Measurements from ENCODE around the gene RNASE12.

The RNASE12 gene

DNA sequence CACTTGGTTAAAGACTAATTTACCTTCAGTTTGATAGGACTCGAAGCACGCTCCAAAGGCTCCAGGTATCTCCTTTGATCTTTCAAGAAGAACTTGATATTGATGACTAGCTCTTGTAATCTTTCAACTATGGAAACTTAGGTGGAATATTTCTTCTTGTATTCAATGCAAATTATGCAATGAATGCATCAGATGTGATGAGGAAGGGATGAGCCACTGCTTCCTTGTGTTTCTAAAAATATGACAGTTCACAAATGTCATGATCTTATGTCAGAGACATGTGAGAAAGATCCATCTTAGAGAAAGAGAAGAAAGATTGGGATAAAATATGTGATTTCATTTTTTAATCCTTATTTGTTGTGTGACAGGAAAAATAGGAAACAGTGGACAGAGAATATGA is 40.2 kb downstream of the RNASE12 start:
- H3K9me3 ChIP-seq (ENCODE audit: control insufficient read depth, insufficient read depth, low read depth, low read length) = no peaks in the 10 kb centered on the region
- no peaks in the 10 kb centered on the region for H3K36me3 ChIP-seq (ENCODE audit: control insufficient read depth in 2 of 2, insufficient read depth in 1 of 2, low read length in 2 of 2)
- no peaks in the 10 kb centered on the region for H3K4me1 ChIP-seq (ENCODE audit: control insufficient read depth, insufficient read depth, low read length)
- ChIA-PET POLR2A (no interaction called here), CTCF (interaction anchor here (0.8 kb wide), 1 partner anchor 12 kb away, joined by 3 read pairs; no protein-coding TSS in a partner anchor)
- H3K4me3 ChIP-seq (ENCODE audit: low read depth, low read length) = no peak overlapping the region
- H3K27ac ChIP-seq (ENCODE audit: extremely low read depth, low read depth, low read length) = no peak overlapping the region
- no peak for TF ChIP-seq ZNF121 (tag by site-specific recombination; IDR thresholded peaks at IDR 0.05)
- TF ChIP-seq, protein P1, sequence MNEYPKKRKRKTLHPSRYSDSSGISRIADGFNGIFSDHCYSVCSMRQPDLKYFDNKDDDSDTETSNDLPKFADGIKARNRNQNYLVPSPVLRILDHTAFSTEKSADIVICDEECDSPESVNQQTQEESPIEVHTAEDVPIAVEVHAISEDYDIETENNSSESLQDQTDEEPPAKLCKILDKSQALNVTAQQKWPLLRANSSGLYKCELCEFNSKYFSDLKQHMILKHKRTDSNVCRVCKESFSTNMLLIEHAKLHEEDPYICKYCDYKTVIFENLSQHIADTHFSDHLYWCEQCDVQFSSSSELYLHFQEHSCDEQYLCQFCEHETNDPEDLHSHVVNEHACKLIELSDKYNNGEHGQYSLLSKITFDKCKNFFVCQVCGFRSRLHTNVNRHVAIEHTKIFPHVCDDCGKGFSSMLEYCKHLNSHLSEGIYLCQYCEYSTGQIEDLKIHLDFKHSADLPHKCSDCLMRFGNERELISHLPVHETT (tag by site-specific recombination; IDR thresholded peaks at IDR 0.05) = no peak
- TF ChIP-seq KLF7 (tag by site-specific recombination; IDR thresholded peaks at IDR 0.05; ENCODE audit: borderline replicate concordance) = no peak
- no peak for TF ChIP-seq ZNF202 (tag by site-specific recombination; IDR thresholded peaks at IDR 0.05; ENCODE audit: borderline replicate concordance)
- TF ChIP-seq TRIM28 (IDR thresholded peaks at IDR 0.05; ENCODE audit: borderline replicate concordance, low read length) = no peak
- TF ChIP-seq ZNF366 (tag by site-specific recombination; conservative IDR thresholded peaks at IDR 0.05) = no peak
- TF ChIP-seq ZNF610 (tag by site-specific recombination; IDR thresholded peaks at IDR 0.05; ENCODE audit: borderline replicate concordance) = no peak
- TF ChIP-seq, protein P2, sequence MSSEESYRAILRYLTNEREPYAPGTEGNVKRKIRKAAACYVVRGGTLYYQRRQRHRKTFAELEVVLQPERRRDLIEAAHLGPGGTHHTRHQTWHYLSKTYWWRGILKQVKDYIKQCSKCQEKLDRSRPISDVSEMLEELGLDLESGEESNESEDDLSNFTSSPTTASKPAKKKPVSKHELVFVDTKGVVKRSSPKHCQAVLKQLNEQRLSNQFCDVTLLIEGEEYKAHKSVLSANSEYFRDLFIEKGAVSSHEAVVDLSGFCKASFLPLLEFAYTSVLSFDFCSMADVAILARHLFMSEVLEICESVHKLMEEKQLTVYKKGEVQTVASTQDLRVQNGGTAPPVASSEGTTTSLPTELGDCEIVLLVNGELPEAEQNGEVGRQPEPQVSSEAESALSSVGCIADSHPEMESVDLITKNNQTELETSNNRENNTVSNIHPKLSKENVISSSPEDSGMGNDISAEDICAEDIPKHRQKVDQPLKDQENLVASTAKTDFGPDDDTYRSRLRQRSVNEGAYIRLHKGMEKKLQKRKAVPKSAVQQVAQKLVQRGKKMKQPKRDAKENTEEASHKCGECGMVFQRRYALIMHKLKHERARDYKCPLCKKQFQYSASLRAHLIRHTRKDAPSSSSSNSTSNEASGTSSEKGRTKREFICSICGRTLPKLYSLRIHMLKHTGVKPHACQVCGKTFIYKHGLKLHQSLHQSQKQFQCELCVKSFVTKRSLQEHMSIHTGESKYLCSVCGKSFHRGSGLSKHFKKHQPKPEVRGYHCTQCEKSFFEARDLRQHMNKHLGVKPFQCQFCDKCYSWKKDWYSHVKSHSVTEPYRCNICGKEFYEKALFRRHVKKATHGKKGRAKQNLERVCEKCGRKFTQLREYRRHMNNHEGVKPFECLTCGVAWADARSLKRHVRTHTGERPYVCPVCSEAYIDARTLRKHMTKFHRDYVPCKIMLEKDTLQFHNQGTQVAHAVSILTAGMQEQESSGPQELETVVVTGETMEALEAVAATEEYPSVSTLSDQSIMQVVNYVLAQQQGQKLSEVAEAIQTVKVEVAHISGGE (tag by site-specific recombination; conservative IDR thresholded peaks at IDR 0.05; ENCODE audit: low read depth) = no peak
- TF ChIP-seq, protein P3, sequence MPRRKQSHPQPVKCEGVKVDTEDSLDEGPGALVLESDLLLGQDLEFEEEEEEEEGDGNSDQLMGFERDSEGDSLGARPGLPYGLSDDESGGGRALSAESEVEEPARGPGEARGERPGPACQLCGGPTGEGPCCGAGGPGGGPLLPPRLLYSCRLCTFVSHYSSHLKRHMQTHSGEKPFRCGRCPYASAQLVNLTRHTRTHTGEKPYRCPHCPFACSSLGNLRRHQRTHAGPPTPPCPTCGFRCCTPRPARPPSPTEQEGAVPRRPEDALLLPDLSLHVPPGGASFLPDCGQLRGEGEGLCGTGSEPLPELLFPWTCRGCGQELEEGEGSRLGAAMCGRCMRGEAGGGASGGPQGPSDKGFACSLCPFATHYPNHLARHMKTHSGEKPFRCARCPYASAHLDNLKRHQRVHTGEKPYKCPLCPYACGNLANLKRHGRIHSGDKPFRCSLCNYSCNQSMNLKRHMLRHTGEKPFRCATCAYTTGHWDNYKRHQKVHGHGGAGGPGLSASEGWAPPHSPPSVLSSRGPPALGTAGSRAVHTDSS (tag by site-specific recombination; IDR thresholded peaks at IDR 0.05) = no peak
- no peak for TF ChIP-seq ZNF416 (tag by site-specific recombination; IDR thresholded peaks at IDR 0.05)
- no peak for TF ChIP-seq ZNF221 (tag by site-specific recombination; IDR thresholded peaks at IDR 0.05; ENCODE audit: borderline replicate concordance)
- TF ChIP-seq, protein P4, sequence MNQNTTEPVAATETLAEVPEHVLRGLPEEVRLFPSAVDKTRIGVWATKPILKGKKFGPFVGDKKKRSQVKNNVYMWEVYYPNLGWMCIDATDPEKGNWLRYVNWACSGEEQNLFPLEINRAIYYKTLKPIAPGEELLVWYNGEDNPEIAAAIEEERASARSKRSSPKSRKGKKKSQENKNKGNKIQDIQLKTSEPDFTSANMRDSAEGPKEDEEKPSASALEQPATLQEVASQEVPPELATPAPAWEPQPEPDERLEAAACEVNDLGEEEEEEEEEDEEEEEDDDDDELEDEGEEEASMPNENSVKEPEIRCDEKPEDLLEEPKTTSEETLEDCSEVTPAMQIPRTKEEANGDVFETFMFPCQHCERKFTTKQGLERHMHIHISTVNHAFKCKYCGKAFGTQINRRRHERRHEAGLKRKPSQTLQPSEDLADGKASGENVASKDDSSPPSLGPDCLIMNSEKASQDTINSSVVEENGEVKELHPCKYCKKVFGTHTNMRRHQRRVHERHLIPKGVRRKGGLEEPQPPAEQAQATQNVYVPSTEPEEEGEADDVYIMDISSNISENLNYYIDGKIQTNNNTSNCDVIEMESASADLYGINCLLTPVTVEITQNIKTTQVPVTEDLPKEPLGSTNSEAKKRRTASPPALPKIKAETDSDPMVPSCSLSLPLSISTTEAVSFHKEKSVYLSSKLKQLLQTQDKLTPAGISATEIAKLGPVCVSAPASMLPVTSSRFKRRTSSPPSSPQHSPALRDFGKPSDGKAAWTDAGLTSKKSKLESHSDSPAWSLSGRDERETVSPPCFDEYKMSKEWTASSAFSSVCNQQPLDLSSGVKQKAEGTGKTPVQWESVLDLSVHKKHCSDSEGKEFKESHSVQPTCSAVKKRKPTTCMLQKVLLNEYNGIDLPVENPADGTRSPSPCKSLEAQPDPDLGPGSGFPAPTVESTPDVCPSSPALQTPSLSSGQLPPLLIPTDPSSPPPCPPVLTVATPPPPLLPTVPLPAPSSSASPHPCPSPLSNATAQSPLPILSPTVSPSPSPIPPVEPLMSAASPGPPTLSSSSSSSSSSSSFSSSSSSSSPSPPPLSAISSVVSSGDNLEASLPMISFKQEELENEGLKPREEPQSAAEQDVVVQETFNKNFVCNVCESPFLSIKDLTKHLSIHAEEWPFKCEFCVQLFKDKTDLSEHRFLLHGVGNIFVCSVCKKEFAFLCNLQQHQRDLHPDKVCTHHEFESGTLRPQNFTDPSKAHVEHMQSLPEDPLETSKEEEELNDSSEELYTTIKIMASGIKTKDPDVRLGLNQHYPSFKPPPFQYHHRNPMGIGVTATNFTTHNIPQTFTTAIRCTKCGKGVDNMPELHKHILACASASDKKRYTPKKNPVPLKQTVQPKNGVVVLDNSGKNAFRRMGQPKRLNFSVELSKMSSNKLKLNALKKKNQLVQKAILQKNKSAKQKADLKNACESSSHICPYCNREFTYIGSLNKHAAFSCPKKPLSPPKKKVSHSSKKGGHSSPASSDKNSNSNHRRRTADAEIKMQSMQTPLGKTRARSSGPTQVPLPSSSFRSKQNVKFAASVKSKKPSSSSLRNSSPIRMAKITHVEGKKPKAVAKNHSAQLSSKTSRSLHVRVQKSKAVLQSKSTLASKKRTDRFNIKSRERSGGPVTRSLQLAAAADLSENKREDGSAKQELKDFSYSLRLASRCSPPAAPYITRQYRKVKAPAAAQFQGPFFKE (tag by site-specific recombination; IDR thresholded peaks at IDR 0.05; ENCODE audit: borderline replicate concordance) = no peak
- no peak for TF ChIP-seq ZNF184 (tag by site-specific recombination; IDR thresholded peaks at IDR 0.05)
- no peak for TF ChIP-seq ZNF335 (tag by site-specific recombination; conservative IDR thresholded peaks at IDR 0.05)
- no peak for TF ChIP-seq ZNF785 (tag by site-specific recombination; IDR thresholded peaks at IDR 0.05)
- no peak for TF ChIP-seq BCL11B (tag by site-specific recombination; IDR thresholded peaks at IDR 0.05; ENCODE audit: low read depth)

Measured in HEK293 (cell line).